SJCRH30 (cell line): ENCODE measurements around the gene BRD1. TPM values are rescaled to one million over a fixed set of nuclear protein-coding genes. Genes with fewer than 3 reads are reported as not detected.

Experiments used
- DNase-seq, 2 experiments: peaks; one replicate each; pipeline ENCODE4 v3.0.0-alpha.2; 2015 to 2020
- H3K27ac ChIP-seq: fragments of 250-450 bp; sonication (Bioruptor Pico); 2 replicates; pipeline ENCODE4 v1.5.1; 2020; ENCODE audit warnings: mild to moderate bottlenecking, moderate library complexity
- H3K27me3 ChIP-seq: fragments of 250-450 bp; sonication (Bioruptor Pico); 2 replicates; pipeline ENCODE4 v1.5.1; 2020; ENCODE audit warnings: mild to moderate bottlenecking, moderate library complexity
- H3K36me3 ChIP-seq: fragments of 250-450 bp; sonication (Bioruptor Pico); 2 replicates; pipeline ENCODE4 v1.5.1; 2020; ENCODE audit warnings: mild to moderate bottlenecking, moderate library complexity
- H3K4me1 ChIP-seq: fragments of 250-450 bp; sonication (Bioruptor Pico); 2 replicates; pipeline ENCODE4 v1.5.1; 2020; ENCODE audit warnings: mild to moderate bottlenecking, moderate library complexity
- H3K4me3 ChIP-seq: fragments of 250-450 bp; sonication (Bioruptor Pico); 2 replicates; pipeline ENCODE4 v1.5.1; 2020; ENCODE audit warnings: mild to moderate bottlenecking, moderate library complexity
- H3K9me3 ChIP-seq: fragments of 250-450 bp; sonication (Bioruptor Pico); replicated peaks from 2 replicates; pipeline ENCODE4 v1.5.1; 2020; ENCODE audit warnings: mild to moderate bottlenecking, moderate library complexity
- total RNA-seq: library from RNA; depleted of rRNA; stranded (reverse); fragments of >200 nt; shearing (Covaris generic); gene quantifications from 2 replicates; pipeline ENCODE4 v1.2.3, GENCODE V29; 2014; rRNA removed

Gene BRD1
- 41.0 and 44.7 TPM in 2 replicates for total RNA-seq

GRCh38 chr22:49827853-49828598 lies at the start of gene BRD1:
Gene BRD1, minus strand, starts transcription at chr22:49827873. Its CDS starts 3,556 bp downstream, at chr22:49824317.
- peak; percentile 57 to 80 for DNase-seq
- H3K4me1 ChIP-seq = peaks cover 9% of the 10 kb centered on the region; the same call in 1 of the 2 replicates
- H3K27ac ChIP-seq = peak within 1 kb of the TSS; percentile 35
- peak within 1 kb of the TSS; percentile 81 for H3K4me3 ChIP-seq
- H3K36me3 ChIP-seq = peaks cover 26% of the 10 kb centered on the region
- H3K9me3 ChIP-seq = no peaks in the 10 kb centered on the region
- H3K27me3 ChIP-seq = no peaks in the 10 kb centered on the region

GRCh38 chr22:49873228-49873940 lies 45.7 kb upstream of the BRD1 start:
- Histone ChIP-seq H3K27ac (no peak overlapping the region), H3K4me3 (no peak overlapping the region), H3K4me1 (no peaks in the 10 kb centered on the region), H3K9me3 (peaks cover 18% of the 10 kb centered on the region), H3K36me3 (peaks cover 45% of the 10 kb centered on the region), H3K27me3 (no peaks in the 10 kb centered on the region)
- no peak for DNase-seq

- H3K27ac ChIP-seq = no peak overlapping the region
- peaks cover 17% of the 10 kb centered on the region for H3K9me3 ChIP-seq
- no peaks in the 10 kb centered on the region for H3K27me3 ChIP-seq
- H3K4me3 ChIP-seq = no peak overlapping the region
- peaks cover 47% of the 10 kb centered on the region for H3K36me3 ChIP-seq
- no peaks in the 10 kb centered on the region for H3K4me1 ChIP-seq
- no peak for DNase-seq
Observed at GRCh38 chr22:49872347-49872746, 44.7 kb upstream of the BRD1 start.

- H3K4me1 ChIP-seq = no peaks in the 10 kb centered on the region
- H3K27ac ChIP-seq = no peak overlapping the region
- H3K9me3 ChIP-seq = peaks cover 17% of the 10 kb centered on the region
- no peak overlapping the region for H3K4me3 ChIP-seq
- H3K27me3 ChIP-seq = no peaks in the 10 kb centered on the region
- DNase-seq = no peak
- H3K36me3 ChIP-seq = peaks cover 46% of the 10 kb centered on the region
Observed at GRCh38 chr22:49871482-49871881, 43.8 kb upstream of the BRD1 start.

GRCh38 chr22:49869845-49870712 lies 42.4 kb upstream of the BRD1 start:
- H3K27ac ChIP-seq = no peak overlapping the region
- H3K4me3 ChIP-seq = no peak overlapping the region
- DNase-seq = no peak
- H3K9me3 ChIP-seq = peaks cover 20% of the 10 kb centered on the region
- no peaks in the 10 kb centered on the region for H3K27me3 ChIP-seq
- H3K4me1 ChIP-seq = no peaks in the 10 kb centered on the region
- H3K36me3 ChIP-seq = peaks cover 39% of the 10 kb centered on the region

GRCh38 chr22:49869086-49869830 lies 41.6 kb upstream of the BRD1 start:
- peaks cover 20% of the 10 kb centered on the region for H3K9me3 ChIP-seq
- no peak for DNase-seq
- H3K36me3 ChIP-seq = peaks cover 36% of the 10 kb centered on the region
- no peaks in the 10 kb centered on the region for H3K27me3 ChIP-seq
- no peak overlapping the region for H3K4me3 ChIP-seq
- no peak overlapping the region for H3K27ac ChIP-seq
- no peaks in the 10 kb centered on the region for H3K4me1 ChIP-seq

GRCh38 chr22:49867303-49868265 lies 39.9 kb upstream of the BRD1 start:
- DNase-seq = no peak
- no peak overlapping the region for H3K27ac ChIP-seq

GRCh38 chr22:49866646-49867045 lies 39.0 kb upstream of the BRD1 start:
- peaks cover 39% of the 10 kb centered on the region for H3K36me3 ChIP-seq
- no peaks in the 10 kb centered on the region for H3K4me1 ChIP-seq
- no peaks in the 10 kb centered on the region for H3K27me3 ChIP-seq
- no peak overlapping the region for H3K27ac ChIP-seq
- no peak for DNase-seq
- peaks cover 23% of the 10 kb centered on the region for H3K9me3 ChIP-seq
- no peak overlapping the region for H3K4me3 ChIP-seq

More at GRCh38 chr22:49867303-49868265, 39.9 kb upstream of the BRD1 start:
- Histone ChIP-seq H3K9me3 (peaks cover 23% of the 10 kb centered on the region), H3K27me3 (no peaks in the 10 kb centered on the region), H3K4me3 (no peak overlapping the region), H3K36me3 (peaks cover 39% of the 10 kb centered on the region), H3K4me1 (no peaks in the 10 kb centered on the region)

- peaks cover 23% of the 10 kb centered on the region for H3K9me3 ChIP-seq
- no peaks in the 10 kb centered on the region for H3K4me1 ChIP-seq
- H3K27ac ChIP-seq = no peak overlapping the region
- H3K36me3 ChIP-seq = peaks cover 39% of the 10 kb centered on the region
- no peak overlapping the region for H3K4me3 ChIP-seq
- H3K27me3 ChIP-seq = no peaks in the 10 kb centered on the region
- DNase-seq = no peak
Observed at GRCh38 chr22:49866134-49866533, 38.5 kb upstream of the BRD1 start.

- no peak for DNase-seq
- no peak overlapping the region for H3K4me3 ChIP-seq
- H3K9me3 ChIP-seq = peaks cover 22% of the 10 kb centered on the region
- no peaks in the 10 kb centered on the region for H3K27me3 ChIP-seq
- no peak overlapping the region for H3K27ac ChIP-seq
- H3K36me3 ChIP-seq = peaks cover 42% of the 10 kb centered on the region
- H3K4me1 ChIP-seq = no peaks in the 10 kb centered on the region
Observed at GRCh38 chr22:49865156-49865555, 37.5 kb upstream of the BRD1 start.

- DNase-seq = no peak
- peaks cover 34% of the 10 kb centered on the region for H3K36me3 ChIP-seq
- no peak overlapping the region for H3K4me3 ChIP-seq
- H3K27ac ChIP-seq = no peak overlapping the region
- no peaks in the 10 kb centered on the region for H3K4me1 ChIP-seq
- H3K27me3 ChIP-seq = no peaks in the 10 kb centered on the region
- H3K9me3 ChIP-seq = peaks cover 11% of the 10 kb centered on the region
Observed at GRCh38 chr22:49863931-49864330, 36.3 kb upstream of the BRD1 start.

GRCh38 chr22:49862496-49862776 lies 34.8 kb upstream of the BRD1 start:
- Histone ChIP-seq H3K4me3 (no peak overlapping the region), H3K4me1 (no peaks in the 10 kb centered on the region), H3K27ac (no peak overlapping the region), H3K9me3 (peaks cover 11% of the 10 kb centered on the region; the same call in 1 of the 2 replicates), H3K36me3 (peaks cover 26% of the 10 kb centered on the region), H3K27me3 (no peaks in the 10 kb centered on the region)
- DNase-seq = no peak

GRCh38 chr22:49861642-49862495 lies 34.2 kb upstream of the BRD1 start:
- H3K27ac ChIP-seq = no peak overlapping the region
- H3K27me3 ChIP-seq = no peaks in the 10 kb centered on the region
- no peak overlapping the region for H3K4me3 ChIP-seq
- peaks cover 11% of the 10 kb centered on the region; the same call in 1 of the 2 replicates for H3K9me3 ChIP-seq
- DNase-seq = no peak
- H3K36me3 ChIP-seq = peaks cover 27% of the 10 kb centered on the region
- no peaks in the 10 kb centered on the region for H3K4me1 ChIP-seq
